Psoas muscle (tissue), 8 donors: ENCODE results near the gene TAX1BP3. TPM values are rescaled to one million over a fixed set of nuclear protein-coding genes. Genes with fewer than 3 reads are reported as not detected.
A peak's percentile ranks its signal among the peaks of the same experiment; 100 is the strongest.

Source experiments
- ATAC-seq, 4 donors: fragments of 200-7000 bp; cut with Tn5 transposase; one replicate each; pipeline ENCODE4 v1.9.1; 2020; ENCODE audit warnings: moderate library complexity in 3 of 4, mild to moderate bottlenecking in 2 of 4
- DNase-seq, 2 donors: peaks; one replicate each; pipeline ENCODE4 v3.0.0-alpha.2; 2020
- H3K27ac ChIP-seq: fragments of 200-600 bp; one replicate; pipeline ENCODE4 v1.8.0; 2022
- H3K27me3 ChIP-seq, 3 donors: fragments of 200-600 bp in 1 of 3; one replicate each; pipeline versions ENCODE4 v1.6.1 to v1.8.0; 2013 to 2022; ENCODE audit warnings: low read length in 2 of 3, mild to moderate bottlenecking in 2 of 3, moderate library complexity in 1 of 3; ENCODE audit not compliant: insufficient read depth in 3 of 3
- H3K36me3 ChIP-seq, 2 donors: fragments of 200-600 bp in 1 of 2; one replicate each; pipeline versions ENCODE4 v1.6.1 to v1.8.0; 2013 to 2022; ENCODE audit warnings: low read depth in 1 of 2, mild to moderate bottlenecking in 1 of 2, moderate library complexity in 1 of 2; ENCODE audit not compliant: insufficient read depth in 1 of 2
- H3K4me1 ChIP-seq: fragments of 200-600 bp; one replicate; pipeline ENCODE4 v1.8.0; 2022
- H3K4me3 ChIP-seq: fragments of 200-600 bp; one replicate; pipeline ENCODE4 v1.8.0; 2022; ENCODE audit warnings: mild to moderate bottlenecking
- H3K9me3 ChIP-seq: fragments of 200-600 bp; one replicate; pipeline ENCODE4 v1.8.0; 2022
- WGBS, 3 donors: extraction: QIAGEN DNeasy Blood & Tissue Kit; methylation state at CpG; one replicate each; pipeline versions ENCODE4 v1.1.6 to v1.1.7; 2013; 5-methylcytosine and 5-hydroxymethylcytosine counted together
- intact Hi-C, 2 donors: fragments of 100-400 bp; cut with DNase I; formaldehyde crosslinking; loops; one replicate each; pipeline versions ENCODE4 v1.11.0 to v1.14.2; 2022
- polyA plus RNA-seq, 3 donors: library from polyadenylated mRNA; stranded (reverse); fragments of 200-250 nt; gene quantifications; one replicate each; pipeline ENCODE4 v1.2.3, GENCODE V29; 2013
- total RNA-seq, 4 donors: library from RNA; stranded (reverse); fragmentation: NEBNext Ultra II Directional in 2 of 4; extraction: Animal tissue kit (Norgen Biotek cat#: 25700) in 2 of 4; gene quantifications; one replicate each; pipeline versions ENCODE4 v1.2.1 to v1.2.4, GENCODE V29; 2021 to 2023
- TF ChIP-seq, protein P1 (sequence below): fragments of 200-600 bp; IDR thresholded peaks from one replicate; pipeline ENCODE4 v1.8.0; 2022; ENCODE audit warnings: antibody characterized with exemption
- donor health status: healthy with polysubstance abuse.
- donor health status: DM: no; HTN: no; CAD: no; lungs with moderate emphysema.
- donor health status: Bipolar disorder and iron deficiency.
- donor health status: healthy.
- donor health status: DM: yes; HTN: yes; CAD: no.
- donor health status: DM: no; HTN: no; CAD: no.
- donor health status: DM: no; HTN: no; CAD: no.
- donor health status: DM: yes; HTN: yes; CAD: no.

Gene TAX1BP3
- total and polyA plus RNA-seq, 7 donors, result 20.4 to 75.7 (median 23.9) TPM

DNA sequence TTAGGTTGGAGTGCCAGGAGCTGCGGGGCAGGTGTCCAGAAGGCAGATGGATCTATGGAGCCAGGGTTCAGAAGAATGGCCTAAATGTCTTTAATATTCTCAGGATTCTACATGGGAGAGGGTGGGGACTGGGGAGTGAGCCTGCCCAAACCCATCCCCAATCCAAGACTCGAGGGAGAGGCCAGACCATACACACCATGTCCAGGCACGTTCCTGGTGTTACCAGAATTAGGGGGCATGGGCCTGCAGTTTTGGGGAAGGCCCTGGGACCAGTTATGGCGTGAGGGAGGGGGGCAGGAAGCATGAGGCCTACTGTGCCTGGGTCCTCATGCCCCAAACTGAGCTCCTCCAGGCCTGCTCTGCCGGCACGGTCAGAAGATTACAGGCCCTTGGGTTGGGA is 1.9 kb downstream of the TAX1BP3 start:
- Histone ChIP-seq H3K27ac (peak overlapping the region; percentile 96), H3K27me3 (no peaks in the 10 kb centered on the region), H3K4me1 (peaks cover 35% of the 10 kb centered on the region), H3K9me3 (no peaks in the 10 kb centered on the region), H3K4me3 (peak overlapping the region; percentile 97), H3K36me3 (peaks cover 2 to 53% of the 10 kb centered on the region in 2 donors)
- no peak for DNase-seq
- 54 to 67% (median 58%) methylated on average over 6 of the region's 6 CpGs for WGBS, 3 donors
- ATAC-seq, result no peak
- intact Hi-C loops, result no loop called here
- TF ChIP-seq, protein P1, sequence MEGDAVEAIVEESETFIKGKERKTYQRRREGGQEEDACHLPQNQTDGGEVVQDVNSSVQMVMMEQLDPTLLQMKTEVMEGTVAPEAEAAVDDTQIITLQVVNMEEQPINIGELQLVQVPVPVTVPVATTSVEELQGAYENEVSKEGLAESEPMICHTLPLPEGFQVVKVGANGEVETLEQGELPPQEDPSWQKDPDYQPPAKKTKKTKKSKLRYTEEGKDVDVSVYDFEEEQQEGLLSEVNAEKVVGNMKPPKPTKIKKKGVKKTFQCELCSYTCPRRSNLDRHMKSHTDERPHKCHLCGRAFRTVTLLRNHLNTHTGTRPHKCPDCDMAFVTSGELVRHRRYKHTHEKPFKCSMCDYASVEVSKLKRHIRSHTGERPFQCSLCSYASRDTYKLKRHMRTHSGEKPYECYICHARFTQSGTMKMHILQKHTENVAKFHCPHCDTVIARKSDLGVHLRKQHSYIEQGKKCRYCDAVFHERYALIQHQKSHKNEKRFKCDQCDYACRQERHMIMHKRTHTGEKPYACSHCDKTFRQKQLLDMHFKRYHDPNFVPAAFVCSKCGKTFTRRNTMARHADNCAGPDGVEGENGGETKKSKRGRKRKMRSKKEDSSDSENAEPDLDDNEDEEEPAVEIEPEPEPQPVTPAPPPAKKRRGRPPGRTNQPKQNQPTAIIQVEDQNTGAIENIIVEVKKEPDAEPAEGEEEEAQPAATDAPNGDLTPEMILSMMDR, result no peak

DNA sequence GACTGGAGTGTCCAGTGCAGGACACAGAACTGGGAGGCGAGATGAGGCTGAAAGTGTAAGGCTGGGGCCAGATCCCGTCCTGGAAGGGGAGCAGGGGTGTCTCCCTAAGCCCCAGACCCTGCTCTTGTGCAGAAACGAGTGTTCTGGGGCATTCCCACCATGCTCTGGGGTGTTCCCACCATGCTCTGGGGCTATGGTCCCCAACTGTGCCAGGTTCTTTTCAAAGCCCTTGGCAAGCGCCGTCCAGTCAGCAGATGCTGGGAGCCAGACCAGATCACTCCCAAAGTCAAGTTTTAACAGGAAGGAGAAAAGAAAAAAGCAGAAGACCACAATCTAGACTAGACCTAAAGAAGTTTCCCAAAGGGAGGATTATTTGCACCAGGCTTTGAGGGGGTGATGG is 2.5 kb downstream of the TAX1BP3 start:
- H3K4me1 ChIP-seq, result peaks cover 35% of the 10 kb centered on the region
- intact Hi-C loops, result no loop called here
- TF ChIP-seq, protein P1, result no peak
- H3K9me3 ChIP-seq, result no peaks in the 10 kb centered on the region
- no peak for DNase-seq
- no peak overlapping the region for H3K4me3 ChIP-seq
- H3K27me3 ChIP-seq, result no peaks in the 10 kb centered on the region
- WGBS, 3 donors, result 46 to 59% (median 53%) methylated on average over 5 of the region's 5 CpGs
- ATAC-seq, result no peak
- peaks cover 2 to 55% of the 10 kb centered on the region in 2 donors for H3K36me3 ChIP-seq
- H3K27ac ChIP-seq, result peak overlapping the region; percentile 96

DNA sequence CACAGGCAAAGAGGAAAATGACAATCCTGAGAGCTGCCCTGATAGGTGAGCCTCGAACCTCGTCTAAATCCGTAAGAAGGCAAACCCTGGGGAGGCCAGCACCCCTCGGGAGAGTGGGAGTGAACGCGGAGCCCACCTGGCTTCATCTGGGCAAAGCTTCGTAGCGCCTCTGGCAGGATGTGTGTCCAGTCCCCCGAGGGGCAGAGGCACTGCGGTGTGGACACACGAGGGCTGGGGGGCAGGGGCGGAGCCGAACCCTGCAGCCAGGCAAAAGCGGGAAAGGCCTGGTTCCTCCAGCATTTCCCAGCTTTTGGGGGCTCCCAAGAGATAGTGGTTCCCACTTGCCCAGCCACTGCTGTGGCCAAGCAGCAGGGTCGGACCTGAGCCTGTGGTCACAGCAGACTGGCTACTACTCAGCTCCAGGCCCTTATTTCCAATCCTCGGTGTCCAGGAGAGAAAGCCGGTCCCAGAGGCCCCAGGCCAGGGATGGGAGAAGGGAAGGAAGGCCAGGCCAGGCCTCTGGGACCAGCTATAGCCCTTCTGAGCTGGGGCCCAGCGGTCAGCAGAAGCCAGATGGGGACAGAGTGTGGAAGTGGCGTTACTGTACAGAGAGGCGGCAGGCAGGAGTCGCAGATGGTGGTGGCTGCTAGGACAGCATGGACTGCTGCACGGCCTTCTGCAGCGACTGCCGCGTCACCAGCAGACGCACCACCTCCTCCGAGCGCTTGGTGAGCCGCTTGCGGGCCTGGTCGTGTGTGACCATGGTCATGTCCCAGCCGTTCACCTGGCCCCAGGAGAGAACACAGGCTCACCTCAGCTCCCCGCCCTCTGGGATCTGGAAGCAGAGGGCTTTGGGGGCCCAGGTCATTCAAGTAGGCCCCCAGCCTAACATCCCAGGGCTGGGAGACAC is 5.0 kb downstream of the TAX1BP3 start:
- peaks cover 2 to 52% of the 10 kb centered on the region in 2 donors for H3K36me3 ChIP-seq
- TF ChIP-seq, protein P1, result no peak
- H3K27ac ChIP-seq, result no peak overlapping the region
- ATAC-seq (no peak), DNase-seq (no peak)
- WGBS, 3 donors, result 82 to 87% (median 86%) methylated on average over 32 to 33 of the region's 33 CpGs
- H3K9me3 ChIP-seq, result no peaks in the 10 kb centered on the region
- intact Hi-C loops, result no loop called here
- no peaks in the 10 kb centered on the region for H3K27me3 ChIP-seq
- no peak overlapping the region for H3K4me3 ChIP-seq
- H3K4me1 ChIP-seq, result peaks cover 40% of the 10 kb centered on the region

DNA sequence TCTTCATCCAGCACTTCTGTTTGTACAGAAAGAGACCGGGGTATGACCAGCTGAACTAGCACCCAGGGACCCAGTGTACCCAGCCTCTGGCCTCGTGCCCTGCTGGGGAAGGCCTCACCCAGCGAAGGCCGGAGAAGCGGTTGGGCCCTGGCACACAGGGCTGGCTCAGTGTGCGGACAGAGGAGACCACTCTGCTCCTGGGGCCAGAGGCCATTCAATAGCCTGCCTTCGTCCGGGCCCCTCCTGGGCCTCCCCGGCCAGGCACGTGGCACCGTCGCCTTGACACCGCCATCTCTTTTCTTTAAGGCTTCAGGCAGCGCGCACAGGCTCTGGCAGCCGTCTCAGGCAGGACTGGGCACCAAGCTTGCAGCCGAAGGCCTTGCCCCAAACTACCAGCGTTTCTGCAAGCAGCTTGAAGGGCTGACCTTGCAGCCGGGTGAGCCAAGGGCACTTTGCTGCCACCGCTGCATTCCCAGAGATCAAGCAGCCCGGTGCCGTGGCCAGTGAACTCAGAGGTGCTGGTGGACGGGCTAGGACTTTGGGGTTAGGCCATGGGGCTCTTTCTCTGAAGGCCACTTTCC is 8.0 kb downstream of the TAX1BP3 start:
- TF ChIP-seq, protein P1, result no peak
- intact Hi-C loops, result no loop called here
- peak in 1 of 2 donors; percentile 70 for DNase-seq
- H3K4me1 ChIP-seq, result peaks cover 18% of the 10 kb centered on the region
- H3K27me3 ChIP-seq, result no peaks in the 10 kb centered on the region
- H3K9me3 ChIP-seq, result no peaks in the 10 kb centered on the region
- H3K27ac ChIP-seq, result peak overlapping the region; percentile 74
- WGBS, 3 donors, result 41 to 60% (median 56%) methylated on average over 23 of the region's 23 CpGs
- no peak overlapping the region for H3K4me3 ChIP-seq
- H3K36me3 ChIP-seq, result peaks cover 2 to 71% of the 10 kb centered on the region in 2 donors
- ATAC-seq, result peak; percentile 19 to 56 (median 44)
